GM12801 (cell line): Measurements from ENCODE around the gene POU2AF3.

Experiments used
- CTCF ChIP-seq: IDR thresholded peaks from one replicate; pipeline ENCODE4 v1.5.1; 2011; ENCODE audit warnings: control low read depth; ENCODE audit not compliant: insufficient read length; ENCODE audit errors: extremely low read depth

Gene POU2AF3

GRCh38 chr11:111342329-111342728 lies 44.0 kb downstream of the POU2AF3 start:
- no peak for TF ChIP-seq CTCF

DNA sequence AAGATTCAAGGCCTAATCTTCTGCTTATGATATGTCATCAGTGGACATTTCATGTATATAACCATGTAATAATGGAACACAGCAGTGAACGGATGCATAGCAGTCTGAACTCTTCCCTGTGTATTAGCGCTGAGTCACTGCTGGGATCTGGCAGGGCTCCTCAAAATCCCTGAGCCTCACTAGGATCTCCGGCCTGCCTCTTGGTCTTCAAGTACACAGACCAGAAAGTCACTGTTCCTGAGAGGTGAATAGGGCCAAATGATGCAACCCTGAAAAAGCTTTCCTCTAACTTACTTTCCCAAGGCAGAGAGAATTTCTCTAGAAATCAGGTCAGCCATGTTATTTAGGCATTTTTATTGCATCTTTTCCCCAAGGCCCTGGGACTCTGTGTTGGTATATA lies 45.7 kb downstream of the POU2AF3 start:
- no peak for TF ChIP-seq CTCF

DNA sequence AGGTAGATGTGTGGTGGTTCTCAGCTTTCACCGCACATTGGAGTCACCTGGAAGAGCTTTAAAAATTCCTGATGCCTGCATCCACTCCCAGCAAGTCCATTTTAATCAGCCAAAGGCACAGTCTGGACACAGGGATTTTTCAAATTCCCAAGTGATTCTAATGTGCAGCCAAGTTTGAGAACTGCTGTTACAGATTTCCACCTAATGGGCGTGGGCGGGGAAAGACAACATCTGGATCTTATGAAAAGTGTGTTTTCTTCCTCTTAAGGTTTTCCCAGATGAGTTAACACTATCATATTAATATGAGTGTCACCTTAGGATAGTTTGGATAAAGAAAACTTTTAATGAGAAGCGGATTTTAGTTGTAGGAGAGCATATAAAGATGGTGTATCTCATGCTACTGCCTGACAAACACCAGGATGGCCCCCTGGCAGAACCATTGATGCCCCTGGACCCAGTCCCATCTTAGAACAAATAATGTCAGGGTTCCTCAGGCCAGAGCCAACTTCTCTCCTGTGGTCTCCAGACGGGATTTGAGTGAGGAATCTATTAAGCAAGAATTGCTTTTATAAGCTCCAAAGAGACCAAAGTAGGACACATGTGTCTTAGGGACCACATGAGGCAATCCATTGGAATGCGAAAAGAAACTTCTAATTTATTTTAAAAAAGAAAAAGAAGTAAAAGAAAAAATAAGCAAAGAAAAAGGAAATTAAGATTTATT lies 48.8 kb downstream of the POU2AF3 start:
- TF ChIP-seq CTCF = no peak

DNA sequence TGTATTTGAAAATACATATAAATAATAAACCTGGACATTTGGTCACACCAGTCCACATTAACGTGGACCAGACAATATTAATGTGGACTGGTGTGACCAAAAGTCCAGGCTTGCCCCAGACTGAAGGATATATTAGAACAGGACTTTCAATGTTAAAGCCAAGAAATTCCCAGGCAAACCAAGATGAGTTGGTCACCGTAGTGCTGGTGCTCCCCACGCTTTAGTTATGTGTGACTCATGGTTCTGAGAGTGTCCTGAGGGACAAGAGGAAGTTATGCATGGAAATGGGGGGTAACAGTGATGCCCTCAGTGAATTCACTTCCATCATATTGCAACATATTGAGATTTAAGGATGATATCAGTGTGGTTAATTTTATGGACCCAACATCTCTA lies 49.4 kb downstream of the POU2AF3 start:
- no peak for TF ChIP-seq CTCF

DNA sequence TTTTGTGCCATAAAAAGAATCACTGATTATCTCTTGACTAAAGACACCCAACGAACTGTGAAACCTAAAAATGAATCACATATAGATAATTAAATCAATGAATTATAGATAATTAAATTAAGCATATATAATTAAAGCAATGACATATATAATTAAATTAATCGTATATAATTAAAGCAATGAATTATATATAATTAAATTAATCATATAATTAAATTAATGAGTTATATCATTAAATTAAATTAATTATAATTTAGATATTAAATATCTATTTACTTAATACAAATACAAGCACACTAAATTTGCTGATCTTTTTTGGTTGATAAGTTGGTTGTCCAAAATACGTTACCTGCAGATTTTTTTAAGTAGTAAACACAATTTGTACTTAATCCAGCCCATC lies 49.8 kb downstream of the POU2AF3 start:
- TF ChIP-seq CTCF = no peak

DNA sequence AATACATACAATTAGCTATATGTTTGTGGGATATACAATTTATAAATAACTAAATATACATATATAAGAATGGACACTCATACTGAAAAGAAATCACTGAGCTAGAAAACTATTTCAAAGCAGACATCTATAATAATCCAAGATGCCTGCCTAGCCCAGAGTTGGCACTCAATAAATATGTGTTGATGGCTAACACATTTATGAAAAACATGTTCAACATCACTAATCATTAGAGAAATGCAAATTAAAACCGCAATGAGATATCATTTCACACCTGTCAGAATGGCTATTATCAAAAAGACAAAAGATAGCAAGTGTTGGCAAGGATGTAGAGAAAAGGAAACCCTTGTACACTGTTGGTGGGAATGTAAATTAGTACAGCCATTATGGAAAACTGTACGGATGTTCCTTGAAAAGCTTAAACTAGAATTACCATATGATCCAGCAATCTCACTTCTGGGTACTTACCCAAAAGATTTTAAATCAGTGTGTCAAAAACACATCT lies 50.9 kb downstream of the POU2AF3 start:
- TF ChIP-seq CTCF = no peak

- TF ChIP-seq CTCF = no peak
Measured at GRCh38 chr11:111350811-111351210, 52.5 kb downstream of the POU2AF3 start.
